GM18909 (cell line): Measurements from ENCODE around the gene SLC16A3.

Source experiments
- ATAC-seq: cut with Tn5 transposase; IDR thresholded peaks from one replicate; pipeline ENCODE4 v1.9.1; 2021; ENCODE audit warnings: mild to moderate bottlenecking; ENCODE audit not compliant: unreplicated experiment, poor library complexity

Gene SLC16A3

DNA sequence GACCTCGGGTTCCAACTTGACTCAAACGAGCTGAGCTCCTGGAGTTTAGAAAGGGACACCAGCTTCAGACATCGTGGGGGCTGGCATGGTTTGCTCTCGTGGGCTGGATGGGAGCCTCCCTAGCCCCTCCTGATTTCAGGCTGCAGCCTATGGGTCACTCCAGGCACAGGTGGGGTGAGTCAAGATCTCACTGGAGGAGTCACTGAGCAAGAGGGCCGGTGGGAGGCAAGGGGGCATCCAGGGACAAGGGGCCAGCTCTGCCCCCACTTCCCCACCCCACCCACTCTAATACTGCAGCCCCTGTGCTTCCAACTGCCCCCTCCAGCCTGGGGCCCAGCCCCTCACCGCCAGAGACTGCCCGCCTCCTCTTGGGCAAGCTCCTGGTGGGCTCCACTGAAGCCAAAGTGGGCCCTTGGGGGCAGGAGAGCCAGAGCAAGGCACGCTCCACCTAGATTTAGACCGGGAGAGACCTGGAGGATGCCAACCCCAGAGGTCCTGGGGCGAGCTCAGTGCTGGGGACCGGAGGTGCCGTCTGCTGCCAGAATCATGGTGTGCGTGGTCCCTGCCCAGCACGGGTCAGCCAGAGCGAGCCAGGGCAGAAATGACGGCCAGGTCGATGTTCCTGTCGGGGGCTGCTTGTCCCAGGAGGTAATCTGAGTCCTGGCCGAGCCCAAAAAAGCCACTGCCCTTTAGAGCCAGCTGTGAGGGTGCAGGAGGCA is 6.4 kb downstream of the SLC16A3 start:
- no peak for ATAC-seq

DNA sequence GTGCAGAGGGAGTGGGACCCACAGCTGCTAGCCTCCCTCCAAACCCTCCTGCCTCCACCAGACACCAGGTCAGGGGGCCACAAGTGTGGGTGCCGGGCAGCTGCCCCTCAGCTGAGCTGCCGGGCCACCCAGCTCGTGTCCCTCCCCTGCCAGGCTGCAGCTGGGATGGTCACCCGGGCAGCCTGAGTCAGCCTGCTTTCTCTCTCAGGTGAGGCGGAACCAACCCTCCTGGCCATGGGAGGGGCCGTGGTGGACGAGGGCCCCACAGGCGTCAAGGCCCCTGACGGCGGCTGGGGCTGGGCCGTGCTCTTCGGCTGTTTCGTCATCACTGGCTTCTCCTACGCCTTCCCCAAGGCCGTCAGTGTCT is 6.9 kb downstream of the SLC16A3 start:
- no peak for ATAC-seq

DNA sequence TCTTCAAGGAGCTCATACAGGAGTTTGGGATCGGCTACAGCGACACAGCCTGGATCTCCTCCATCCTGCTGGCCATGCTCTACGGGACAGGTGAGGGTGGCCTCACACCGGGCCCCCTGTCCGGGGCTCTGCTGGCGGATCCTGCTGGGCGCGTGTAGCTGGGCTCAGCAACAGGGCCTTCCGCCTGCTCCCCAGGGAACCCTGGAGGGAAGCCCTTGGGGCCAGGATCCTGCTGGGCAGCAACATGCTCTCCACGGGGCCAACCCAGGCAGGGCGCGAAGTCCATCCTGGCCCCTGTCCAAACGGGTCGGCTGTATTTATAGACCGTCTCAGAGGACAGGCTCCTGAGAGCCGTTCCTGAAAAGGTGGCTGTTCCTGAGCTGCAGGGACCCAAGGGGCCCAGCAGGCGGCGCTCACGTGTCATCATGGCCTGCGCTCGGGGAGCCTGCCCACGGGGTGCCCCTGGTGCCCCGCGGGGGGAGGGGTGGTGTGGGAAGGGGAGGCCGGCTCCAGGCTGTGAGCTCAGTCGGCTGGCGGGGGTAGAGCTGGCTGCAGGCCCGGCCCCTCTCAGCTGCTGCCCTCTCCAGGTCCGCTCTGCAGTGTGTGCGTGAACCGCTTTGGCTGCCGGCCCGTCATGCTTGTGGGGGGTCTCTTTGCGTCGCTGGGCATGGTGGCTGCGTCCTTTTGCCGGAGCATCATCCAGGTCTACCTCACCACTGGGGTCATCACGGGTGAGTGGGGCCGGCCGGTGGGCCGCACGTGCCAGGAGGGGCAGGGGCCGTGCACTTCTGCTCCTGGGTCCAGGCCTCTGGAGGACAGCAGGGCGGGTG is 7.5 kb downstream of the SLC16A3 start:
- no peak for ATAC-seq

- ATAC-seq = no peak
Measured at GRCh38 chr17:82237083-82237745, 8.4 kb downstream of the SLC16A3 start.

DNA sequence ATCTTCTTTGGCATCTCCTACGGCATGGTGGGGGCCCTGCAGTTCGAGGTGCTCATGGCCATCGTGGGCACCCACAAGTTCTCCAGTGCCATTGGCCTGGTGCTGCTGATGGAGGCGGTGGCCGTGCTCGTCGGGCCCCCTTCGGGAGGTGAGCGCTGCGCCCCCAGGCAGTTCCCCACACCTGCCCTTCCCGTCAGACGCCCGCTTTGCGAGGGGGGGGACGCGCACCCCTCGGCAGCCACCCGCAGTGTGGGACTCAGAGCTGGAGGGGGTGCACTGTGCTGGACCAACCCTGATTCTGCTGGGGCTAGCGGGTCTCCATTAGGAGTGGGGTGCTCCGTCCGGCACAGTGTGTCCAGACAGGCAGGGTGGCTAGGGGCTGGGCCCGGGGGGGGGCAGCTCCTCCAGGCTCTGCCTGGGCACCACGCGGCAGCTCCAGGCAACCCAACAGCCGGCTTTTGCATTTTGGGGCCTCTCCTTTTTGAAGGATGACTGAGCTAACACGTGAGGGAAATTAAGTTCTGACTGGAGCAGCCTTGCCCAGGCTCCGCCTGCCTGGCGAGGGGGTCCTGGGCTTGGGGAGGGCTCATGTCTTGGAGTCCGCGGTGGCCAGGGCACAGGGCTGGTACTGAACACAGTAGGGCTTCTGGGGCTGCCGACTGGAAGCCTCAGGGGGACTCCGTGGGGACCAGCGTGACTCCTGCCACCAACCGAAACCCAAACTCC is 9.1 kb downstream of the SLC16A3 start:
- ATAC-seq = no peak

DNA sequence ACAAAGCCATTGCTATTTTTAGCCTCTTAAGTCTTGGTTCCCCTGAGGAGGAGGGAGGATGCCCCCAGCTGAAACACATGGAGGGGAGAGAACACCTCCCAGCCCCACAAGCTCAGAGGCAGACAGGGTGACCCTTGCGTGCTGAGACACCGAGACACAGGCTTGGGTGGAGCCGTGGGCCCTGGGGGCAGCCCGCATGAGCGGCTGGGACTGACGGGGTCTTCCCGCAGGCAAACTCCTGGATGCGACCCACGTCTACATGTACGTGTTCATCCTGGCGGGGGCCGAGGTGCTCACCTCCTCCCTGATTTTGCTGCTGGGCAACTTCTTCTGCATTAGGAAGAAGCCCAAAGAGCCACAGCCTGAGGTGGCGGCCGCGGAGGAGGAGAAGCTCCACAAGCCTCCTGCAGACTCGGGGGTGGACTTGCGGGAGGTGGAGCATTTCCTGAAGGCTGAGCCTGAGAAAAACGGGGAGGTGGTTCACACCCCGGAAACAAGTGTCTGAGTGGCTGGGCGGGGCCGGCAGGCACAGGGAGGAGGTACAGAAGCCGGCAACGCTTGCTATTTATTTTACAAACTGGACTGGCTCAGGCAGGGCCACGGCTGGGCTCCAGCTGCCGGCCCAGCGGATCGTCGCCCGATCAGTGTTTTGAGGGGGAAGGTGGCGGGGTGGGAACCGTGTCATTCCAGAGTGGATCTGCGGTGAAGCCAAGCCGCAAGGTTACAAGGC is 9.8 kb downstream of the SLC16A3 start:
- no peak for ATAC-seq

GRCh38 chr17:82239401-82239925 is 10.6 kb downstream of the SLC16A3 start:
- no peak for ATAC-seq

DNA sequence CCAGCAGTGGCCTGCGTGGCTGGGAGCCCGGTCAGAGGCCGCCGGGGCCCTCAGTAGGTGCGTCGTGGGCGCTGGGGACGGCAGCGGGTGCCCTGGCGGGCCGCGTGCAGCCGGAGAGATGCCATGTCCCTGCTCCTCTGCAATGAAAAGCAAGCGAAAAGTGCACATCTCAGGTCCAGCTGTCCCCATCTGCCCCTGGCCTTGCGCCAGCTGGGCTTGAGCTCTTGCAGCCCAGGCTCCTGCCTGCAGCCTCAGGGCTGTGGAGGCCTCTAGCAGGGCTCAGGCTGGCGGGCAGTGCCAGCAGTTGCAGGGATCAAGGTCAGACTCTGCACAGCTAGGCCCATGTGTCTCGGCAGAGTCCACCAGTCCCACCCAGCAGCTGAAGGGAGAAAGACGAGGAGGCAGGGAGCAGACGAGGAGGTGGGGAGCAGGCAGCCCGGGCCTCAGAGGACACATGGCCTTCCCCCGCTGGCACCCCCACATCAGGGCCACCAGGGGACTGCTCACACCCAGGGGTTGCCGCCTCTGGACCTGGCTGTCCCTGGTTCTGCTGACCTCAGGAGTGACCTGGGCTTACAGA is 11.2 kb downstream of the SLC16A3 start:
- no peak for ATAC-seq

DNA sequence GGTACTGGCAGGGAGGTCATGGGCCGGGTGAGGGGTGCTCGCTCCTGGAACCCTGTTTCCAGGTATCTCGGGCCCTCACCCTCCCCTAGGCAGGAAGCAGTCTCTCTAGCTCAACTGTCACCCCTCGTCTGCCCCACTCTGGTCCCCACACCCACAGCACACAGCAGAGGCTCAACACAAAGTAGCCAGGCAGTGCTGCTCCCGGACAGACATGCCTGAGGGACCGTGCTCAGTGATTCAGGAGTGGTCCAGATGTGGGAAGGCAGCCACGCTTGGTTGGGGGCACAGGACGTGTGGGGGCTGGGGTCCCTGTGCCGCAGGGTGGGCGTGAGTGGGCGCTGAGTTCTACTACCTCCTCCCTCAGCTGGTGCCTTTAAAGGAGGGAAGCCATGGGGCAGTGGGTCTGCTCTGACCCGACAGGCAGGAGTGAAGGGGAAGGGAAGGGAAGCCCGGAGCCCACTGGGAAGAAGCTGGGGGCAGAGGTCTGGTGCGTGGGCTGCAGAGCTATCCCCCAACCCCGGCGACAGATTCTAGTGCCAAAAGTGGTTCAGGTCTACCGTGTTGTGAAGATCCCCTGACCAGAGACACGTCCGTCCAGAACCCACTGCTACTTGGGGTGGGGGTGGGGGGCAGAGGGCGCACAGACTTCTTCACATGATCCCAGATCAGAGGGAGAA is 11.8 kb downstream of the SLC16A3 start:
- no peak for ATAC-seq

- no peak for ATAC-seq
Measured at GRCh38 chr17:82241183-82241925, 12.5 kb downstream of the SLC16A3 start.

DNA sequence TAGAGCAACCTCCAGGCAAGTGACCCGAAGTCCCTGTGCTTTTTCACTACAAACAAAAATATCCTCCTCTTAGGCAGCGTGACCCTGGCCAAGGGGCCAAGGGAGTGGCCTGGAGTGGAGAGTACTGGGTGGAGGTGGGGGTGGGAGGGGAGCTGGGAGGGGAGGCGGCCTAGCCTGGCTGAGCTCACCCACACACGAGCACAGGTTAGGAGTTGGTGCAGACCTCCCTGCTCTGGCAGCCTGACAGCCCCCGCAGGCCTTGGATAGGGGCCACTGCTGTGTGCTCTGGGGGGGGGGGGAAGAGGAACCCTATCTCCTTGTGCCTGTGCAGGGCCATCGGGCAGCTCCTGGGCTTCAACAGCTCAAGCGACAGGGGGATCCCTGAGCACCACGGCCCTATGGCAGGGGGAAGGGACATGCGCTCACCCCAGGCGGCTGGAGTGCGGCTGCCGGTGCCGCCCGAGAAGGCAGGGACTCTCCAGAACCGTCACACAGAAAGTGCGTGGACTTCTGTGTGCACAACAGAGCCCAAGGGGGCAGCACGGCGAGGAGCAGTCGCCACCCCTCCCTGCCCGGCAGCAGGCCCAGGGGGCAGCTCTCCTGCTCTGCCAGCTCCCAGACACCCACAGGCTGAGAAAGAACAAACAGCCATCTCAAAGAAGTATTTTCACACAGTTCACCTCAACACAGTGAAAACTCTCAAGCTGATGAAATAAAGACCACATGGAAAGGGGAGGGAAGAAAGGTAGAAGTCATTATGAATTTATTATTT is 13.3 kb downstream of the SLC16A3 start:
- no peak for ATAC-seq

GRCh38 chr17:82242698-82242976 is 13.8 kb downstream of the SLC16A3 start:
- ATAC-seq = no peak

GRCh38 chr17:82242977-82243647 is 14.3 kb downstream of the SLC16A3 start:
- no peak for ATAC-seq

GRCh38 chr17:82243648-82244412 is 15.0 kb downstream of the SLC16A3 start:
- no peak for ATAC-seq

GRCh38 chr17:82244413-82245133 is 15.7 kb downstream of the SLC16A3 start:
- ATAC-seq = no peak
